SK-N-SH treated with all-trans-retinoic acid at 6 μM for 48 hours (cell line): ENCODE results near the gene HTR2B.

Experiments used
- PATZ1 ChIP-seq: fragments of 250-450 bp; sonication (Bioruptor Pico); IDR thresholded peaks from 2 replicates; pipeline ENCODE4 v1.8.0; 2020; ENCODE audit warnings: mild to moderate bottlenecking, moderate library complexity, borderline replicate concordance
- ZFP3 ChIP-seq: fragments of 250-450 bp; sonication (Bioruptor Pico); IDR thresholded peaks from 2 replicates; pipeline ENCODE4 v1.5.0; 2020; ENCODE audit warnings: mild to moderate bottlenecking, moderate library complexity

GRCh38 chr2:231062776-231063175 is 62.1 kb downstream of the HTR2B start:
- TF ChIP-seq PATZ1 (CRISPR knock-in tag) (no peak), ZFP3 (no peak)
